PC-9 (cell line): ENCODE measurements around the gene USP3.

Source experiments
- EZH2 ChIP-seq: fragments of 200-600 bp; sonication (generic); IDR thresholded peaks from 2 replicates; pipeline ENCODE4 v1.8.0; 2017; ENCODE audit warnings: antibody characterized with exemption, low read depth
- TF ChIP-seq, protein P1 (sequence below): fragments of 200-600 bp; sonication (generic); conservative IDR thresholded peaks from 2 replicates; pipeline ENCODE4 v1.6.1; 2017; ENCODE audit warnings: mixed run types, antibody characterized with exemption, mild to moderate bottlenecking, moderate library complexity

DNA sequence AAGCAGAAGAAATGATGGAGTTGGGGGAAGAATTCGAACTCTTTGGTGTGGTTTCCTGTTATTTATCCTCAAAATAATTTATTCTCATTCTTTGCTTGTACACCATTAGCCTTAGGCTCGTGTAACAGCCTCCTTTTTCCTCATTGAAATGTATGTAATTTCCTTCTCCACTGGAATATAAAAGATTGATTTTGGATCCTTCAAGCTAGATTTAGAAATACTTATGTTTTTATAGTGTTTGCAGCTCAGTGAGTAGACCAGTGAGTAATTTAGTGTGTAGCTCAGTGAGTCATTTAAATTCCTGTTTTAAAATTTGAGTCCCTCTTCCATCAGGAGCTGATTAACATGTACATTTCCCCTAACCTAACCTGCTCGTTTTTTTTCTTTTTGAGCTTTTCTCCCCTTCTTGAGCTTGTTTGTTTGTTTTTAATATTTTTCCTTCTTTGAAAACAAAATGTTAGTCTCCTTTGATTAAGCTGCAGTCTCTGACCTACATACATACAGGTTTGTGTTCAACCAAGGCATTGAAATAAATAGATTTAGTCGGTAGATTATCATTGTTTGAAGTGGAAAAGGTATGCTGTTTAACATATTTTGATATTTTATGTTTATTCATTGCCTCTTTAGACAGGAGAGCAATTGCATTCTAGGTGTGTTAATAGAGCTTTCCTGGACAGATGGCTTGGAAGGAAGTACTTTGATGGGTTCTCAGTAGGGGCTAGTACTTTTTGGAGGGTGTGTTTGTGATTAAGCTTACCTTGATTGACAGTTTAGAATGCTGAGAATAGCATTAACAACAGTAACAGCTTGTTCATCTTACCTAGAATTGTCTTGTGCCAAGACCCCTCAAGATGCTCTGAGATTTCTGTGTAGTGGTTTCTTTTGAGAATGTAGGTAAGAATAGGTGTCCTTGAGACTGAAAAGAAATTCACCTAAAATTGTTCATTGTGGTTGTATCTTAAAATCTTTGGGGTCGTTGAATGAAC lies 5.9 kb downstream of the USP3 start:
- TF ChIP-seq, protein P1, sequence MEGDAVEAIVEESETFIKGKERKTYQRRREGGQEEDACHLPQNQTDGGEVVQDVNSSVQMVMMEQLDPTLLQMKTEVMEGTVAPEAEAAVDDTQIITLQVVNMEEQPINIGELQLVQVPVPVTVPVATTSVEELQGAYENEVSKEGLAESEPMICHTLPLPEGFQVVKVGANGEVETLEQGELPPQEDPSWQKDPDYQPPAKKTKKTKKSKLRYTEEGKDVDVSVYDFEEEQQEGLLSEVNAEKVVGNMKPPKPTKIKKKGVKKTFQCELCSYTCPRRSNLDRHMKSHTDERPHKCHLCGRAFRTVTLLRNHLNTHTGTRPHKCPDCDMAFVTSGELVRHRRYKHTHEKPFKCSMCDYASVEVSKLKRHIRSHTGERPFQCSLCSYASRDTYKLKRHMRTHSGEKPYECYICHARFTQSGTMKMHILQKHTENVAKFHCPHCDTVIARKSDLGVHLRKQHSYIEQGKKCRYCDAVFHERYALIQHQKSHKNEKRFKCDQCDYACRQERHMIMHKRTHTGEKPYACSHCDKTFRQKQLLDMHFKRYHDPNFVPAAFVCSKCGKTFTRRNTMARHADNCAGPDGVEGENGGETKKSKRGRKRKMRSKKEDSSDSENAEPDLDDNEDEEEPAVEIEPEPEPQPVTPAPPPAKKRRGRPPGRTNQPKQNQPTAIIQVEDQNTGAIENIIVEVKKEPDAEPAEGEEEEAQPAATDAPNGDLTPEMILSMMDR = no peak
- no peak for TF ChIP-seq EZH2
